ENCODE data around the gene THADA.

Gene THADA

DNA sequence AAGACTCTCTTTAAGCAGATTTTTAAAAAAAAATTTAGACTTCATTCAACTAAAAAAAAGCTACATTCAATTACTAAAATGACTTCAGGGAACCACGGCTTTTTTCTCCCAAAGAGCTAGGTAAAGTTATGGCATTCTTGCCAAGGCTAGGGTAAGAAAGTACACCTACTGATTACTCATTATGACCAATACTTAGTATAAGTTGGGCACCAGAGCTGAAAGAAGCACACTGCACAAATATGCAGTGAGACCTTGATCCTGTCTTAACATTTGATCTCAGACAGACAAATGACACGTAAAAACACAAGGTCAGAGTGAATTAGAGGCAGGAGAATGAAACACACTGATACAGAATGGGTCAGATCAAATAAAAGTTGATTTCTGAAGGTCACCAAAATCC is 88.7 kb downstream of the THADA start:
- Histone ChIP-seq H3K36me3 (ENCODE audit: control insufficient read depth, low read length) (peaks cover 42% of the 10 kb centered on the region), H4K20me1 (ENCODE audit: control insufficient read depth, insufficient read depth, low read depth, low read length) (no peaks in the 10 kb centered on the region), H3K4me3 (ENCODE audit: low read length) (no peak overlapping the region), H3F3A (ENCODE audit: control insufficient read depth, insufficient read depth) (0 out of 2 replicates have a peak, but pooled peaks cover 2% of the 10 kb centered on the region), H3K9me2 (replicated peaks; ENCODE audit: control insufficient read depth, low read length) (no peaks in the 10 kb centered on the region), H3K27me3 (ENCODE audit: control insufficient read depth, low read length) (no peaks in the 10 kb centered on the region), H3K9me3 (ENCODE audit: control insufficient read depth, insufficient read depth, low read length) (no peaks in the 10 kb centered on the region), H3K27ac (ENCODE audit: low read depth, low read length) (no peak overlapping the region), H3K4me2 (ENCODE audit: low read length) (no peak overlapping the region), H3K4me1 (ENCODE audit: control insufficient read depth, low read length) (no peaks in the 10 kb centered on the region), H3K79me2 (ENCODE audit: control insufficient read depth, low read length) (no peaks in the 10 kb centered on the region)
- TF ChIP-seq, protein P1, sequence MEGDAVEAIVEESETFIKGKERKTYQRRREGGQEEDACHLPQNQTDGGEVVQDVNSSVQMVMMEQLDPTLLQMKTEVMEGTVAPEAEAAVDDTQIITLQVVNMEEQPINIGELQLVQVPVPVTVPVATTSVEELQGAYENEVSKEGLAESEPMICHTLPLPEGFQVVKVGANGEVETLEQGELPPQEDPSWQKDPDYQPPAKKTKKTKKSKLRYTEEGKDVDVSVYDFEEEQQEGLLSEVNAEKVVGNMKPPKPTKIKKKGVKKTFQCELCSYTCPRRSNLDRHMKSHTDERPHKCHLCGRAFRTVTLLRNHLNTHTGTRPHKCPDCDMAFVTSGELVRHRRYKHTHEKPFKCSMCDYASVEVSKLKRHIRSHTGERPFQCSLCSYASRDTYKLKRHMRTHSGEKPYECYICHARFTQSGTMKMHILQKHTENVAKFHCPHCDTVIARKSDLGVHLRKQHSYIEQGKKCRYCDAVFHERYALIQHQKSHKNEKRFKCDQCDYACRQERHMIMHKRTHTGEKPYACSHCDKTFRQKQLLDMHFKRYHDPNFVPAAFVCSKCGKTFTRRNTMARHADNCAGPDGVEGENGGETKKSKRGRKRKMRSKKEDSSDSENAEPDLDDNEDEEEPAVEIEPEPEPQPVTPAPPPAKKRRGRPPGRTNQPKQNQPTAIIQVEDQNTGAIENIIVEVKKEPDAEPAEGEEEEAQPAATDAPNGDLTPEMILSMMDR (IDR thresholded peaks at IDR 0.05; ENCODE audit: low read depth, low read length, poor library complexity, severe bottlenecking), result no peak
- no peak for TF ChIP-seq EZH2phosphoT487 (IDR thresholded peaks at IDR 0.05; ENCODE audit: borderline replicate concordance, low read length)

DNA sequence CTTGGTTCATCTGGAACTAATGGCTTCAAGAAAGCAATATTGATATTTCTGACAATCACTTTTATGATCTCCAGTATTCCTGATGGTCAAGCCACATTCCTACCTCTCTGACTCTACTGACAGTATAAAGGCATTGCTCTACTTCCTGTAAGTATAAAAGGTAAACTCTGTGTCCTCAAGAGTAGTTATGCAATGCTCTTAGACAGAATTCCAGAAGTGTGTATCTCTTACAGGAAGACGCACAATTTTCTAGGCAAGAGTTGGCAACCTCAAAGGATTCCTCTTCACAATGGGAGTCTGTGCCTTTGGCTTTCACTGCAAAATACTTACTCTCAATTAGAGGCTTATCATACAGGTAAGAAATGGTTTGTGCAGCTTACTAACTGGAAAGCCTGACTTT is 100.1 kb downstream of the THADA start:
- Histone ChIP-seq H3K9me2 (replicated peaks; ENCODE audit: control insufficient read depth, low read length) (no peaks in the 10 kb centered on the region), H3K4me3 (ENCODE audit: low read length) (no peak overlapping the region), H3K27me3 (ENCODE audit: control insufficient read depth, low read length) (no peaks in the 10 kb centered on the region), H3F3A (ENCODE audit: control insufficient read depth, insufficient read depth) (no peaks in the 10 kb centered on the region), H3K4me1 (ENCODE audit: control insufficient read depth, low read length) (no peaks in the 10 kb centered on the region), H4K20me1 (ENCODE audit: control insufficient read depth, insufficient read depth, low read depth, low read length) (no peaks in the 10 kb centered on the region), H3K79me2 (ENCODE audit: control insufficient read depth, low read length) (no peaks in the 10 kb centered on the region), H3K9me3 (ENCODE audit: control insufficient read depth, insufficient read depth, low read length) (no peaks in the 10 kb centered on the region), H3K36me3 (ENCODE audit: control insufficient read depth, low read length) (peaks cover 23% of the 10 kb centered on the region), H3K4me2 (ENCODE audit: low read length) (no peak overlapping the region), H3K27ac (ENCODE audit: low read depth, low read length) (no peak overlapping the region)
- TF ChIP-seq, protein P1 (IDR thresholded peaks at IDR 0.05; ENCODE audit: low read depth, low read length, poor library complexity, severe bottlenecking), result no peak
- TF ChIP-seq EZH2phosphoT487 (IDR thresholded peaks at IDR 0.05; ENCODE audit: borderline replicate concordance, low read length), result no peak

DNA sequence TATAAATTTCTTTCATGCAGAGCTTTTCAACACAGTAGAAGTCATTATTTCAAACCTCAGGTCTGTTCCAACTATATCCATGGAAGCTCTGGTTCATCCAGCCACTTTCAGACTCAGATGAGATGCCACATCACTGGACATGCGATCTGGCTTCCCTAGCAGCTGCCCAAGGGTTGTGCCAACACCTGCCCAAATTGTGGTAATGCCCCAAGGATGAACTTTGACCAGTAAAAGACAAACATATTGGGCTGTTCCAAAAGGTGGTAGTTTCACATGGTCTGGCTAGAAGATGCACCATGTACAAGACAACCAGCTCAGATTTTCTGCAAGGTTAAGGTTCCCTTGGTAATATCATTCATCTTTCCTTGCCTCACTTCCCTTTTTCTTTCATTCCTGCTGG is 101.9 kb downstream of the THADA start:
- TF ChIP-seq, protein P1 (IDR thresholded peaks at IDR 0.05; ENCODE audit: low read depth, low read length, poor library complexity, severe bottlenecking), result no peak
- TF ChIP-seq EZH2phosphoT487 (IDR thresholded peaks at IDR 0.05; ENCODE audit: borderline replicate concordance, low read length), result no peak
- Histone ChIP-seq H3K9me3 (ENCODE audit: control insufficient read depth, insufficient read depth, low read length) (no peaks in the 10 kb centered on the region), H3K27ac (ENCODE audit: low read depth, low read length) (no peak overlapping the region), H3K36me3 (ENCODE audit: control insufficient read depth, low read length) (peaks cover 23% of the 10 kb centered on the region), H3K4me1 (ENCODE audit: control insufficient read depth, low read length) (no peaks in the 10 kb centered on the region), H3K4me3 (ENCODE audit: low read length) (no peak overlapping the region), H3K27me3 (ENCODE audit: control insufficient read depth, low read length) (no peaks in the 10 kb centered on the region), H3K79me2 (ENCODE audit: control insufficient read depth, low read length) (no peaks in the 10 kb centered on the region), H4K20me1 (ENCODE audit: control insufficient read depth, insufficient read depth, low read depth, low read length) (no peaks in the 10 kb centered on the region), H3K9me2 (replicated peaks; ENCODE audit: control insufficient read depth, low read length) (no peaks in the 10 kb centered on the region), H3F3A (ENCODE audit: control insufficient read depth, insufficient read depth) (no peaks in the 10 kb centered on the region), H3K4me2 (ENCODE audit: low read length) (no peak overlapping the region)

All from DOHH2 (cell line).